ENCODE results near the gene NSMCE1. TPM values are rescaled to one million over a fixed set of nuclear protein-coding genes. Genes with fewer than 3 reads are reported as not detected.
"Not testable (repeated sequence)": the region's sequence is repeated elsewhere in the genome, so short reads cannot be mapped to it uniquely, and the experiment has no call there.

NSMCE1 gene
- total RNA-seq, 1 experiment from 2014 or later: 37.0 TPM

DNA sequence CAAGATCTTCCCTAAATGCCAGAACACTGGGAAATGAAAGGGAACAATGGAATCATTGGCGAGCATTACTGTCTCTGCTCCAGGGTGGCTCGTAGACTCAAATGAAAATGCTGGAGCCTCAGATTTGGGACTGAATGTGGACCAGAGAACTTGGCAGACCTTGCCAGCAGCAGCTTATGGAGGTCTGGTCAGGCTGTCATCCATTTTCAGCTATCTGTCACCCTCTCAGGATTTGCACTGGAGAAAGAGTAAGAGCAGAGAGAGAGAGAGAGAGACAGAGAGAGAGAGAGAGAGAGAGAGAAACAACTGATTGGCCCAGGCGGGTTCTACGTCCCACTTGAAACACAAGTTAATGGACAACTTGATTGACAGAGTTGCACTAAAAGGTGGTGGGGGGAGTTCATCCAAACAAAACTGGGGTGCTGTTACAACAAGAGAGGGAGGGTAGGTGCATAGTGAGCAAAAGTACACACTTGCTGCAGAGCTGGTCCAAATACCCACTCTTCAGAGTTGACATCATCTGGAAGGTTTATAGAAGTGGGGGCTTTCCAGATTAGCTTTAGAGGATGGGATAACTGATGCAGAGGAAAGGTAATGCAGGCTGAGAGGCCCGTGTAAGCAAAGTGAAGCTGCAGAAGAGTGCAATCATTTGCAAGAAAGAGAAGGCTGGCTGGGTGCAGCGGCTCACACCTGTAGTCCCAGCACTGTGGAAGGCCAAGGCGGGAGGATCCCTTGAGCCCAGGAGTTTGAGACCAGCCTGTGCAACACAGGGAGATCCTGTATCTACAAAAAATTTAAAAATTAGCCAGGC is 16.5 kb upstream of the NSMCE1 start:
- H3K4me3 Mint-ChIP-seq (ENCODE audit: unreplicated experiment): no peak overlapping the region
- peaks cover 15% of the 10 kb centered on the region for H3K4me1 Mint-ChIP-seq (ENCODE audit: low read depth, unreplicated experiment)
- no TSS peak for BruUV-seq (replicated peaks)
- H3K4me1 ChIP-seq: no peaks in the 10 kb centered on the region
- no peak for DNase-seq
- no peaks in the 10 kb centered on the region for H3K9me3 Mint-ChIP-seq (ENCODE audit: unreplicated experiment)
- H3K27ac Mint-ChIP-seq (ENCODE audit: unreplicated experiment): no peak overlapping the region
- H3K9me3 ChIP-seq: no peaks in the 10 kb centered on the region
- TF ChIP-seq, protein P1, sequence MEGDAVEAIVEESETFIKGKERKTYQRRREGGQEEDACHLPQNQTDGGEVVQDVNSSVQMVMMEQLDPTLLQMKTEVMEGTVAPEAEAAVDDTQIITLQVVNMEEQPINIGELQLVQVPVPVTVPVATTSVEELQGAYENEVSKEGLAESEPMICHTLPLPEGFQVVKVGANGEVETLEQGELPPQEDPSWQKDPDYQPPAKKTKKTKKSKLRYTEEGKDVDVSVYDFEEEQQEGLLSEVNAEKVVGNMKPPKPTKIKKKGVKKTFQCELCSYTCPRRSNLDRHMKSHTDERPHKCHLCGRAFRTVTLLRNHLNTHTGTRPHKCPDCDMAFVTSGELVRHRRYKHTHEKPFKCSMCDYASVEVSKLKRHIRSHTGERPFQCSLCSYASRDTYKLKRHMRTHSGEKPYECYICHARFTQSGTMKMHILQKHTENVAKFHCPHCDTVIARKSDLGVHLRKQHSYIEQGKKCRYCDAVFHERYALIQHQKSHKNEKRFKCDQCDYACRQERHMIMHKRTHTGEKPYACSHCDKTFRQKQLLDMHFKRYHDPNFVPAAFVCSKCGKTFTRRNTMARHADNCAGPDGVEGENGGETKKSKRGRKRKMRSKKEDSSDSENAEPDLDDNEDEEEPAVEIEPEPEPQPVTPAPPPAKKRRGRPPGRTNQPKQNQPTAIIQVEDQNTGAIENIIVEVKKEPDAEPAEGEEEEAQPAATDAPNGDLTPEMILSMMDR (IDR thresholded peaks at IDR 0.05; ENCODE audit: insufficient read depth in 1 of 2, low read depth in 1 of 2, low read length in 1 of 2, severe bottlenecking in 1 of 2, unreplicated experiment in 1 of 2): no peak
- H3K36me3 ChIP-seq (ENCODE audit: control insufficient read depth, insufficient read depth, low read length): no peaks in the 10 kb centered on the region
- CTCF ChIA-PET: interaction anchor here (0.7 kb wide), 1 partner anchor 81 kb away, joined by 3 read pairs; no protein-coding TSS in a partner anchor
- H3K27me3 Mint-ChIP-seq (ENCODE audit: insufficient read depth, unreplicated experiment): no peaks in the 10 kb centered on the region
- intact Hi-C loops (cut with micrococcal nuclease; ENCODE audit: unreplicated experiment): no loop called here
- no peak overlapping the region for H3K4me3 ChIP-seq (ENCODE audit: low read depth, low read length)
- no peaks in the 10 kb centered on the region for H3K36me3 Mint-ChIP-seq (ENCODE audit: insufficient read depth, unreplicated experiment)
- H3K27me3 ChIP-seq (replicated peaks; ENCODE audit: control insufficient read depth, insufficient read depth, low read length): no peaks in the 10 kb centered on the region
- POLR2A ChIA-PET: interaction anchor here (0.7 kb wide), 2 partner anchors 11 to 704 kb away, joined by 6 to 7 read pairs; no protein-coding TSS in a partner anchor

DNA sequence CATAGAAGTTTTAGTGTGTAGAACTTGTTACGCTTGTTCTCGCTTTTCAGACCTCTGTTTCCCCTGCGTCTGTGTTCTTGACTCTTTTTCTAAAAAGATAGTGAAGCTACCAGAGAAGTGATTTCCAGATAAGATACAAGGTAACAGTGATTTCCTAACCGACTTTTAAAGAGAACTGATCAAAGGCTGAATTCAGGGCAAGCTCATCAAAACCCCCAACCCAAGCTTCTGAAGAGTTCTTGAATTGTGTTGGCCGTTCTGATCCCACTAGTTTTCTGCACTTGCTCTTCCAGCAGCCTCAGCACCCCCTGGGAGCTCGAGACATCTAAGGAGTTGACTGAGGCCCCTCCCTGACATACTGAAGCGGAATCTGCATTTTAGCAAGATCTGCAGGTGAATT is 12.7 kb upstream of the NSMCE1 start:
- Mint-ChIP-seq H3K27ac (ENCODE audit: unreplicated experiment) (peak overlapping the region; percentile 48), H3K4me3 (ENCODE audit: unreplicated experiment) (no peak overlapping the region), H3K9me3 (ENCODE audit: unreplicated experiment) (no peaks in the 10 kb centered on the region), H3K4me1 (ENCODE audit: low read depth, unreplicated experiment) (peaks cover 15% of the 10 kb centered on the region), H3K36me3 (ENCODE audit: insufficient read depth, unreplicated experiment) (no peaks in the 10 kb centered on the region), H3K27me3 (ENCODE audit: insufficient read depth, unreplicated experiment) (no peaks in the 10 kb centered on the region)
- BruUV-seq (replicated peaks): no TSS peak
- POLR2A ChIA-PET: no interaction called here
- TF ChIP-seq, protein P1 (IDR thresholded peaks at IDR 0.05; ENCODE audit: insufficient read depth in 1 of 2, low read depth in 1 of 2, low read length in 1 of 2, severe bottlenecking in 1 of 2, unreplicated experiment in 1 of 2): no peak
- intact Hi-C loops (cut with micrococcal nuclease; ENCODE audit: unreplicated experiment): no loop called here
- no peak for DNase-seq
- no peaks in the 10 kb centered on the region for H3K4me1 ChIP-seq
- CTCF ChIA-PET: interaction anchor here (0.9 kb wide), 1 partner anchor 46 kb away, joined by 3 read pairs; no protein-coding TSS in a partner anchor
- no peaks in the 10 kb centered on the region for H3K9me3 ChIP-seq
- H3K4me3 ChIP-seq (ENCODE audit: low read depth, low read length): no peak overlapping the region
- no peaks in the 10 kb centered on the region for H3K36me3 ChIP-seq (ENCODE audit: control insufficient read depth, insufficient read depth, low read length)
- H3K27me3 ChIP-seq (replicated peaks; ENCODE audit: control insufficient read depth, insufficient read depth, low read length): no peaks in the 10 kb centered on the region

DNA sequence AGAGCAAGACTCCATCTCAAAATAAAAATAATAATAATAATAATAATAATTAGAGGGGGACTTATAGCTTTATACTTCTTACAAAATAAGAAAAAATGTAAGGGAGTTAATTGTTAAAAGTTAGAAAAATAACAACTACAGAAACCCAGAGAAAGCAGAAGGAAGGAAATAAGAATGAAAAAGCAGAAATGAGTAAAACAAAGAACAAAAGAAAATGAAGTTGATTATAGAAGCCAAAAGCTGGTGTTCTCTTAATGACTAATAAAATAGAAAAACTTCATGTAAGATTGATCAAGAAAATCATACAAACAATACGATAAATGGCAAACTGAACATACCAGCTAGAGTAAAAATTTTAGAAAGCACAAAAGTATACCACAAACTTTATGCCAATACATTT is 6.8 kb upstream of the NSMCE1 start:
- POLR2A ChIA-PET: no interaction called here
- Mint-ChIP-seq H3K36me3 (ENCODE audit: insufficient read depth, unreplicated experiment) (peaks cover 11% of the 10 kb centered on the region), H3K27ac (ENCODE audit: unreplicated experiment) (no peak overlapping the region), H3K4me1 (ENCODE audit: low read depth, unreplicated experiment) (peaks cover 26% of the 10 kb centered on the region), H3K27me3 (ENCODE audit: insufficient read depth, unreplicated experiment) (no peaks in the 10 kb centered on the region), H3K4me3 (ENCODE audit: unreplicated experiment) (no peak overlapping the region), H3K9me3 (ENCODE audit: unreplicated experiment) (peaks cover 13% of the 10 kb centered on the region)
- no peaks in the 10 kb centered on the region for H3K27me3 ChIP-seq (replicated peaks; ENCODE audit: control insufficient read depth, insufficient read depth, low read length)
- peaks cover 29% of the 10 kb centered on the region for H3K4me1 ChIP-seq
- DNase-seq: no peak
- TF ChIP-seq, protein P1 (IDR thresholded peaks at IDR 0.05; ENCODE audit: insufficient read depth in 1 of 2, low read depth in 1 of 2, low read length in 1 of 2, severe bottlenecking in 1 of 2, unreplicated experiment in 1 of 2): no peak
- no peaks in the 10 kb centered on the region for H3K9me3 ChIP-seq
- CTCF ChIA-PET: no interaction called here
- H3K36me3 ChIP-seq (ENCODE audit: control insufficient read depth, insufficient read depth, low read length): no peaks in the 10 kb centered on the region
- BruUV-seq (replicated peaks): no TSS peak
- intact Hi-C loops (cut with micrococcal nuclease; ENCODE audit: unreplicated experiment): no loop called here
- H3K4me3 ChIP-seq (ENCODE audit: low read depth, low read length): no peak overlapping the region

DNA sequence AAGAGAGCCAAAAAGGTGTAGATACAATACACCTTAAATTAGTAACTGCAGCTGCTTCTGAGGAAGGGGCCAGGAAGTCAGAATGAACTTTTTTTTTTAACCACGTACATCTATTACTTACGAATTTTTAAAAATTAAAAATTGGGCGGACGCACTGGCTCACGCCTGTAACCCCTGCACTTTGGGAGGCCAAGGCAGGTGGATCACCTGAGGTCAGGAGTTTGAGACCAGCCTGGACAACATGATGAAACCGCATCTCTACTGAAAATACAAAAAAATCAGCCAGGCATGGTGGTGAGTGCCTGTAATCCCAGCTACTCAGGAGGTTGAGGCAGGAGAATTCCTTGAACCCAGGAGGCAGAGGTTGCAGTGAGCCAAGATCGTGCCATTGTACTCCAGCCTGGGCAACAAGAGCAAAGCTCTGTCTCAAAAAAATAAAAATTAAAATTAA is 5.9 kb upstream of the NSMCE1 start:
- CTCF ChIA-PET: interaction anchor here (0.7 to 1.0 kb wide), 3 partner anchors 12 to 89 kb away, joined by 3 to 4 read pairs (median 3); no protein-coding TSS in a partner anchor
- peaks cover 29% of the 10 kb centered on the region for H3K4me1 ChIP-seq
- peaks cover 11% of the 10 kb centered on the region for H3K36me3 Mint-ChIP-seq (ENCODE audit: insufficient read depth, unreplicated experiment)
- H3K27me3 ChIP-seq (replicated peaks; ENCODE audit: control insufficient read depth, insufficient read depth, low read length); H3K4me3 ChIP-seq (ENCODE audit: low read depth, low read length); H3K9me3 ChIP-seq; intact Hi-C loops (cut with micrococcal nuclease; ENCODE audit: unreplicated experiment); BruUV-seq (replicated peaks); H3K27me3 Mint-ChIP-seq (ENCODE audit: insufficient read depth, unreplicated experiment); POLR2A ChIA-PET; DNase-seq; H3K36me3 ChIP-seq (ENCODE audit: control insufficient read depth, insufficient read depth, low read length): not testable (repeated sequence)
- peak overlapping the region; percentile 81 for H3K27ac Mint-ChIP-seq (ENCODE audit: unreplicated experiment)
- H3K9me3 Mint-ChIP-seq (ENCODE audit: unreplicated experiment): peaks cover 13% of the 10 kb centered on the region
- peak overlapping the region; percentile 23 for H3K4me3 Mint-ChIP-seq (ENCODE audit: unreplicated experiment)
- H3K4me1 Mint-ChIP-seq (ENCODE audit: low read depth, unreplicated experiment): peaks cover 26% of the 10 kb centered on the region

Data from Caco-2 (cell line).